GM12872 (cell line): ENCODE measurements around the gene WNT7B.

Experiments used
- CTCF ChIP-seq: IDR thresholded peaks from 3 replicates; pipeline ENCODE4 v1.5.1; 2011; ENCODE audit warnings: low read depth, mild to moderate bottlenecking, low read length, moderate library complexity; ENCODE audit not compliant: insufficient read depth

The WNT7B gene

GRCh38 chr22:45878901-45879551 is 97.9 kb downstream of the WNT7B start:
- TF ChIP-seq CTCF: no peak

GRCh38 chr22:45878051-45878781 is 98.7 kb downstream of the WNT7B start:
- no peak for TF ChIP-seq CTCF

GRCh38 chr22:45877651-45878050 is 99.3 kb downstream of the WNT7B start:
- no peak for TF ChIP-seq CTCF

GRCh38 chr22:45877036-45877380 is 100.0 kb downstream of the WNT7B start:
- TF ChIP-seq CTCF: no peak

- TF ChIP-seq CTCF: no peak
Measured at GRCh38 chr22:45876136-45877035, 100.6 kb downstream of the WNT7B start.

GRCh38 chr22:45872659-45873263 is 104.2 kb downstream of the WNT7B start:
- TF ChIP-seq CTCF: no peak

- TF ChIP-seq CTCF: no peak
Measured at GRCh38 chr22:45871721-45872120, 105.2 kb downstream of the WNT7B start.
